GM19372 (cell line): ENCODE results near the gene NAGPA.

ENCODE experiments used
- ATAC-seq: cut with Tn5 transposase; IDR thresholded peaks from one replicate; pipeline ENCODE4 v1.9.1; 2021; ENCODE audit warnings: mild to moderate bottlenecking, low read depth, moderate library complexity; ENCODE audit not compliant: unreplicated experiment

NAGPA gene

DNA sequence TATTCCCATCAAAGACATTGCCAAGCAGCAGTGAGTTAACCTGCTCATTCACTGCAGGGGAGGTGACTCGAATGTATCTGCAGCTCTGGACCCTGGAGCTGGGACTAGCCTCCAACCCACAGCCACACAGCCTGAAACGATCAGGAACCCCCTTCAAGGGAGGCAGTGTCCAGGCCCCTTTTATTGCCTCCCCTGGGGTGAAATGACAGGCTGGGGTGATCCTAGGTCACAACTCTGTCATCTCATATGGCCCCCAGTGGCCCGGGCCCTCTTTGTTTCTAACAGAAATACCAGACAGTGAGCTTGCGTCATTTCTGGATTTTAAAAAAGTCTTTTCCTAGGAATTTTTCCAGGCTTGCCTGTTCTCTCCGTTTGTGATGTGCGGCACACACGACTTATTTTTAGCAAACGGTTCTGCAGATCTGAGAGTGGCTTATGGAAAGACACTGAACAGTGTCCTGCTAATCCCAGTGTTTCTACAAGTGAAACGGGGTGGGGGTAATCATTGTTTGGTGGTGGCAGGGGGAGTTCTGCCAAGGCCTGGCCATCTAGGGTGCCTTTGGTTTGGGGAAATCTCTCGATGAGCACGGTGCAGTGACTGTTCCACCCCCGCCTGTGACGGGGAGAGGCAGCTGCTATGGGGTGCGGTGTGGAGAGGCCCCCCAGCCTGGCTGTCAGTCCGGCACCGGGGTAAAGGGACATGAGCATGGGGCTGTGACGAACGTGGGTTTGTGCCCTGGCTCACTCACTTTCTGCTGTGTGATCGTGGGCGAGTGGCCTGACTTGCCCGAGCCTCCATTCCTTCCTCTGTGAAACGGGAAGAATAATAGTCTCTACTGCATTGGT, 27.2 kb downstream of the NAGPA start:
- no peak for ATAC-seq

DNA sequence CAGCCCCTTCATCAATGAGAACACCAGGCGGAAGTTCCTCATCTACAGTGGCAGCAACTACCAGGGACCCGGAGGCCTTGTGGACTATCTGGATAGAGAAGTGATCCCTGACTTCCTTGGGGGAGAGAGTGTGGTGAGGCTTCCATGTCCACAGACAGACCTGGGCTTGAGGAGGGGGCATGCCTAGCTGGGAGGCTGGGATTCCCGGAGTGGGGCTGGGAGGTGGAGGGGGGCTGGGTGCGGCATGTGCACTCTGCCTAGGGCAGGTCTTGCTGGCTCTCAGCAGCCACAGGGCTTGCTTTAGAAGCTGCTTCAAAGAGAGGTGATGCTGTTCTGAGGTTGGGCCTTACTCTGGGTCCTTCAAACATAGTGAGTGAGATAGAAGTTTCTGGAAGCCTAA, 27.8 kb downstream of the NAGPA start:
- ATAC-seq, result no peak

DNA sequence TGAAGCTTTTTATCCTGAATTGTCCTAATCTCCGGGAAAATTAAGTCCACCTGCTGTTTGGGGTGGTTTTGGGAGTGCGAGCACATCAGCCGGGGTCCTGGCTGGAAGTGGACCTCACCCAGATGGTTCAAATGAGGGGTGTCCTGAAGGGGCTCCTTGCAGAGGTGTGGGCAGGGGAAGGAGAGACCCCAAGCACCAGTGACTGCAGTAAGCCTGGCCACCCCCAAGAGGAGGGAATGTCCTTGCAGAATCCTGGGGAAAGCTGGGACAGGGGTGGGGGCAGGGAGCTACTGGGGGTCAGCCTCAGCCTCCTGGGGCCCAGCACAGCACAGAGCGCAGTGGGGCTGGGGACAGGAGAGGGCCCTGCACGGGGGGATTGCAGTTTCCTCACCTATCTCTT, 29.4 kb downstream of the NAGPA start:
- ATAC-seq, result no peak

DNA sequence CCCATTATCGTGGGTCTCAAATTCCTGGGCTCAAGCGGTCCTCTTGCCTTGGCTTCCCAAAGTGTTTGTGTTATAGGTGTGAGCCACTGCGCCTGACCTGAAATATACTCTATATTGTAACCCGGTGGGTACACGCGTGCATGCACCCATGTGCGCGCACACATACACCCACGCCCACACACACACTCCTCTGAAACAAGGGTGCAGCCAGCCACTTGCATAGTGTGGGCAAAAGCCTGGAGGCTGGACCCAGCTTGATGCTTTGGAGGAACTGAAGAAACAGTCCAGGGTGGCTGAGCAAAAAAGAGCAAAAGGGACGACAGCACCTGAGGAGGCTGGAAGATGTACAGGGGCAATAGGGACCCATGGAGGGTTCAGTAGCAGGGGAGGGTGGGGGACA, 29.9 kb downstream of the NAGPA start:
- no peak for ATAC-seq

DNA sequence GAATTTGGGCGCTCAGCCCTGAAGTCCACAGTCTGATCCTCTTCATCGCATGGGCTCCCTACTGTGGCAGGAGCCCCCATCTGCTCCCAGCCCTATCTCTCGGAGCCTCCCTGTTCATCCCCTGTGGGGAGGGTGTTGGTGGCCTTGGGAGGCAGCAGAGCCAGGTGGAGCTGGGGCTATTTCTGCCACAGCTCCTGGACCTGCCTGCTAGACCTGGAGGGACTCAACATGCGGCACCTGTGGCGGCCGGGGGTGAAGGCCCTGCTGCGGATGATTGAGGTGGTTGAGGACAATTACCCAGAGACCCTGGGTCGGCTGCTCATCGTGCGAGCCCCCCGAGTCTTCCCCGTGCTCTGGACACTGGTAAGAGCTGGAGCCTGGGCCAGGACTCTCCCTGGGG, 30.5 kb downstream of the NAGPA start:
- ATAC-seq, result no peak

DNA sequence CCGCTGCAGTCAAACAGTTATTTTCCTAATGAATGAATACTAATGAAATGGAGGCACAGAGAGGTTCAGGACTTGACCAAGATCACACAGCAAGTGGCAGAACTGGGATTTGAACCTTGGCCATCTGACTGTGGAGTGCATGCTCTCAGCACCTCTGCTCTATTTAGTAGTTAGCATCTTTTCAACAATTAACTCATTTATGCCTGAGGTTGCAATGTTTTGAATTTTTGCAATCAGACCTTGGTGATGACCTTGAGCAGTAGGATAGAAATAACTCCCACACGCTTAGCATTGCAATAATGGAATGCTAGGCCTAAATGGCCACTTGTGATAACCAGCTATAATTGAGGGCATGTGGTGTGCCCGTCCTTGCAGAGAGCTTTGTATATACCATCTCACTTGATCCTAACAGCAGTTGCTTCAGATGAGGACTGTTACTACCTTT, 31.0 kb downstream of the NAGPA start:
- ATAC-seq, result no peak

DNA sequence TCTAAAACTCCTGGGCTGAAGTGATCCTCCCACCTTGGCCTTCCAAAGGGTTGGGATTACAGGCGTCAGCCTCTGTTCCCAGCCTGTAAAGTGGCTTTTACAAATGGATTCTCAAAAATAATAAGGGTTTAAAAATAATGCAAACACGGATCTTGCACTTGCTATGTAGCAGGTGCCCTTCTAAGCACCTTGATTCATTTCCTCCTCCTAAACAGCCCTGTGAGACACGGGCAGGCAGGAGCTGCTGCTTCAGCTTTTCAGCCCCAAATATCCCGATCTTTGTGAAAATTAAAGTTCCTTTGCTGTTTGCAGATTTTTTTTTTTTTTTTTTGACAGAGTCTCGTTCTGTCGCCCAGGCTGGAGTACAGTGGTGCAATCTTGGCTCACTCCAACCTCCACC, 31.7 kb downstream of the NAGPA start:
- no peak for ATAC-seq

DNA sequence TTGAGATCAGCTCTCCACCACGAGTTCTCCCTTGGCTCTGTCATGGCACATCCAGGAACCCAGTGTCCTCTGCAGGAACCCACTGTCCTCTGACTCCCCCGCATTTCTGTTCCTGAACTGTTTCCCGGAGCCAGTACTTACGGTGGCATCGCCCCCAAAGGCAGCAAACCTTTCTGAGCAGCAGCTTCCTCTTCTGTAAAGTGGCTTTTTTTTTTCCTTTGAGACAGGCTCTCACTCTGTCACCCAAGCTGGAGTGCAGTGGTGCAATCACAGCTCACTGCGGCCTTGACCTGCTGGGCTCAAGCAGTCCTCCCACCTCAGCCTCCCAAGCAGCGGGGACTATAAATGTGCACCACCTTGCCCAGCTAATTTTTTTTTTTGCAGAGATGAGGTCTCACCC, 32.2 kb downstream of the NAGPA start:
- ATAC-seq, result no peak

DNA sequence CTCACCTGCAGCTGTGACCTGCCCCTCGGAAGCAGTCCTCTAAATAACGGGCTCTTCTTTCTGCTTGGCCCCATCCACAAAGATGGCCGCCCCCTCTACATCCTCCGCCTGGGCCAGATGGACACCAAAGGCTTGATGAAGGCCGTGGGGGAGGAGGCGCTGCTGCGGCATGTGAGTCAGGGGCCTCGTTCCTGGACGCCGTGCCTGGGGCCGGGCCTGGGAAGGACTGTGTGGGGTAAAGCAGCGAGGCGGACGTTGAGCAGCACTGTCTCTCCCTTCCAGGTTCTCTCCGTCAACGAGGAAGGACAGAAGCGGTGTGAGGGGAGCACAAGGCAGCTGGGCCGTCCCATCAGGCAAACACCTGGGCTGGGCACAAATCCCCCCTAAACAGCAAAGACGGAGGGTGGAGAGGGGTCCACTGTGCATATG, 33.1 kb downstream of the NAGPA start:
- no peak for ATAC-seq

DNA sequence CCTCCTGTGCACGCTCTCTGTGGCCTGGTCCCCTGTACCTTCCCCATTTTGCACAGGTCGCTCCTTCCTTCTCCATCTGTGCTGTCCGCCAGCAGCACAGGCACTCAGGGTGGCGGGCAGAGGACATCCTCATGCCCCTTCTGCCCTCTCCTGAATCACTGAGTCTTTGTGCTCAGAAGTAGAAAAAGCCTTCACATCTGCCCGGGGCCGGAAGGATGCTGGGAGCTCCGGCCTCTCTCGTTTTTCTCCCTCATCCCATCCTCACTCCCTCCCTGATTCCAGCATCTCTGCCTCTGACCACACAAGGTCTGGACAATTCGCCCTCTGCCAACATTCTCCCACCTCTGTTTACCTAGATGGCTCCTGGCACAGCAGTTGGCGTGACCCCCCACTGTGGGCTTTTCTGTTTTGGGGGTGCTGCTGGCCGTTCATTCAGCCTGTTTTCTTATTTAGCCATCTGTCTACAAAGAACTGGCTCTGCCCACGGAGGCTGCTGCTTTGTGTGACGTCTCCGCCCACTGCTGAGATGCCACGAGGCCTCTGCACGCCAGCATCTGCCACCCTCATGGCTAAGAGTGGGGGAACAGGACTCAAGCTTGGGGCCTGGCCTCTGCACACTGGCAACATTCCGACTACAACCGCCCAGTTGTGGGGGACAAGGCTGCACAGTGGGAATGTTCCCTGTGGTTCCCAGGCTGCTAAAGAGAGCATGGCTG, 38.9 kb downstream of the NAGPA start:
- no peak for ATAC-seq

DNA sequence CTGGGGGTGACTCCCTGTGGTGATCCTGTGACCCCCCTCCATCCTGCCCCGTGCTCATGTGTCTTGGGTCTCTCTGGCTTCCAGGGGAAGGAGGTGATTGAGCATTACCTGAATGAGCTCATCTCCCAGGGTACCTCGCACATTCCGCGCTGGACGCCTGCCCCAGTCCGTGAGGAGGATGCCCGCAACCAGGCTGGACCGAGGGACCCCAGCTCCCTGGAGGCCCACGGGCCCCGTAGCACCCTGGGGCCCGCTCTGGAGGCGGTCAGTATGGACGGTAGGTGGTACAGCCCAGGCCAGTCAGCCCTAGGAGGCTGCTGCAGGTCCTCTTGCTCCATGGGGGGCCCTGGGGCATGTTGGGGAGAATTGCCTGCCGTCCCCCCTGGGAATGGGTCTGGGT, 42.0 kb downstream of the NAGPA start:
- ATAC-seq, result no peak

DNA sequence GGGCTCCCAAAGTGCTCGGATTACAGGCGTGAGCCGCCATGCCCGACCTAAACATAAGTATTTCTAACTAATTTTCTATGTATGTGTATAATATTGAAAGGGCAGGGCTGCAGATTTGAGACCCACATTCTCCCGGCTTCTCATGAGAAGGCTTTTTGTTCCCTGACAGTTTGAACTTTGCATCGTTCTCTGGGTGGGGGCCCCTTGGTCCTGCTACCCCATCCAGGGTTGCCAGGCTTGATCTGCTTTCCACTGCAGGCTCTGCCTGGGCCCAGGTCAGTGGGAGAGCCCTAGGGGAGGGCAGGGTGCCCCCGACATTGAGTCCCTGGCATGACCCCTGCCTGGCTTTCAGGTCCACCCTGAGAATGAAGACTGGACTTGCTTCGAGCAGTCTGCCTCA, 43.3 kb downstream of the NAGPA start:
- ATAC-seq, result no peak

DNA sequence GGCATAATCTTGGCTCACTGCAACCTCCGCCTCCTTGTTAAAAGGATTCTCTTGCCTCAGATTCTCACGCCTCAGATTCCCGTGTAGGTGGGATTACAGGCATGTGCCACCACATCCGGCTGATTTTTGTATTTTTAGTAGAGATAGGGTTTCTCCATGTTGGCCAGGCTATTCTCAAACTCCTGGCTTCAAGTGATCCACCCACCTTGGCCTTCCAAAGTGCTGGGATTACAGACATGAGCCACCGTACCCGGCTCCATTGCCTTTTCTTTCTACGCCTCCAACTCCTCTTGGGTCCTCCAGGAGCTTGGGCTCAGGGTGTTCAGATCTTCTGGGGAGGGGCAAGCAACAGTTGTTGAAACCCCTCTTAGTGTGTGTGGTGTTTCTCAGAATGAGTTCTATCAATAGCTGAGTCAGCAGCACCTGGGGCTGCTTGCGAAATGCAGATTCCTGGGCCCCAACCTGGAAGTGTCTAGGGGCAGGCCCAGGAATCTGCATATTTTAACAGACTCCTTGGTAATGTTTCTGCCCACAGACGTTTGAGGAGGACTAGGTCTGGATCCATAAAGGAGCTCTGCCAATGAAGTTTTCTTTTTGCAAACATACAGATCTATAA, 44.2 kb downstream of the NAGPA start:
- no peak for ATAC-seq

DNA sequence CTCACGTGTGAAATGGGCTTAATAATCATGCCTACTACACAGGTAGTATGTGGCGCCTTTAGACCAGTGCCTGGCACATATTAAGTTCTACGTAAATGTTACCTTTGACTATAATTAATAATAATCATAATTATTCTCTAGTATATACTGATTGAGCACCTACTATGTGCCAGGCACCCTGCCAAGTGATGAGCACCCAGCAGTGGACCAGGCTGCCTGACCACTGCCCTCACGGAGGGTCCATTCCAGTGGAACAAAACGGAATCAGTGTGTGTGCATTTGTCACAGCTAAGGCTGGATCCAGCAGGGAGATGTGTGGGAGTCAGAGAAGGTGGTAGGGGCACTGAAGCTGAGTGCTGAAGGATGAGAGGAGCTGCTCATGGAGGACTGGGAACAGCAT, 45.1 kb downstream of the NAGPA start:
- no peak for ATAC-seq

DNA sequence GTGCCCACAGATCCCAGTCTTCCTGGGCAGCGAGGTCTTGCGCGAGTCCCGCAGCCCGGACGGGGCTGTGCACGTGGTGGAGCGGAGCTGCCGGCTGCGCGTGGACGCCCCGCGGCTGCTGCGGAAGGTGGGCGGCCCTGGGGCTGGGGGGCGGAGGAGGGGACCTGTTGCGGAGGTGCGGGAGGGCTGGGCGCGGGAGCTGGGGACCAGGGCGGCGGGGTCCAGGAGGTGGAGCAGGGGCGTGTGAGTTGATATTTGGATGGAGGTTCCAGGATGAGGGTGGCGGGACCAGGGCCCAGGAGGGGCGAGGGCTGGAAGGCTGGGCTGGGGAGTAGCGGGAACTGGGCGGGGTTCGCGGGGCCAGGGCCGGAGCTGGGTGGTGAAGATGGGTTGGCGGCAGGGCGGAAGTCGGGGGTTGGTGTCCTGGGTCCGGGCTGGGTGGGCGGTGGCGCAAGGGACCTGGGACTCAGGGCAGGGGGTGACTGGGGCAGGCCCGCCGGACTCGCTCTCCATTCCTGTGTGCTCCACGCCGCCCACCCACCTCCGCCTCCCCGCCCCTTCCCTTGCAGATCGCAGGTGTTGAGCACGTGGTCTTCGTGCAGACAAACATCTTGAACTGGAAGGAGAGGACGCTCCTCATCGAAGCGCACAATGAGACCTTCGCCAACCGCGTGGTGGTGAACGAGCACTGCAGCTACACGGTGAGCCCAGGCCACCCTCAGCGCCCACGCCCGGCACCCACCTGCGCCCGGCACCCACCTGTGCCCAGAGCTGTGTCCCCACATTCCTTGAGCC, 46.0 kb downstream of the NAGPA start:
- ATAC-seq, result no peak

DNA sequence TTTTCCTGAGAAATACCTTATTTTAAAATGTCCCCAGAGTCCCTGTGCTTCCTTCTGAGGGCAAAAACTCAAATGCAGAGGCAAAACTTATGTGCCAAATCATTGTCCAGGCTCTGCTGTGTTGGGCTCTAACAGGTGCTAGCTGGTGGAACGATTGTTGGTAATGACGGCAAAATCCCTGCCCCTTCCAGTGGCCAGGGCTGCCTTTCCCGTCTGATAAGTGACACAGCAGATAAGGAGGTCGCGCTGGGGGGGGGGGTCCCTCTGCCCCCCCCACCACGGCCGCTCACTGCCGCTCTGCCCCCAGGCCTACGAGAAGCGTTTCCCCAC, 46.5 kb downstream of the NAGPA start:
- no peak for ATAC-seq

DNA sequence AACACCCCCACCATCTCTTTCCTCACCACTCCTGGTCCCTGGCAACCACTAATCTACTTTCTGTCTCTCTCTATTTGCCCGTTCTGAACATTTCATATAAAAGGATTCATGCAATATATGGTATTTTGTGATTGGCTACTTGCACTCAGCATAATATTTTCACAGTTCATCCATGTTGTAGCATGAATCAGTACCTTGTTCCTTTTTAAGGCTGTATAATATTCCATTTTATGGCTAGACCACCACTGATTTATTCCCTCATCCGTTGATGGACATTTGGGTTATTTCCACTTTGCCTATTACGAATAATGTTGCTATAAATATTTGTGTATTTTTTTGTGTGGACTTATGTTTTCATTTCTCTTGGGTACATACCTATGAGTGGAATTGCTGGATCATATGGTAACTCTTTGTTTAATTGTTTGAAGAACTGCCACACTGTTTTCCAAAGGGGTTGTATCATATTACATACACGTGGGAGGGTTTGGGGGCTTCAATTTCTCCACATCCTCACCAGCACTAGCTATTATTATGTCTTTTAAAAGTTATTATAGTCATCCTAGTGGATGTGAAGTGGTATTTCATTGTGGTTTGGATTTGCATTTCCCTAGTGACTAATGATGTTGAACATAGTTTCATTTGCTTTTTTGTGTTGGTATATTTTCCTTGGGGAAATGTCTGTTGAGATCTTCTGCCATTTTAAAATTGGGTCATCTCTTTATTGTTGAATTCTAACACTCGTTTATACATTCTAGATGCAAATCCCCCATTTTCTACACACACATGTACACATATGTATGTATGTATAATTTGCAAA, 49.4 kb downstream of the NAGPA start:
- ATAC-seq, result no peak

DNA sequence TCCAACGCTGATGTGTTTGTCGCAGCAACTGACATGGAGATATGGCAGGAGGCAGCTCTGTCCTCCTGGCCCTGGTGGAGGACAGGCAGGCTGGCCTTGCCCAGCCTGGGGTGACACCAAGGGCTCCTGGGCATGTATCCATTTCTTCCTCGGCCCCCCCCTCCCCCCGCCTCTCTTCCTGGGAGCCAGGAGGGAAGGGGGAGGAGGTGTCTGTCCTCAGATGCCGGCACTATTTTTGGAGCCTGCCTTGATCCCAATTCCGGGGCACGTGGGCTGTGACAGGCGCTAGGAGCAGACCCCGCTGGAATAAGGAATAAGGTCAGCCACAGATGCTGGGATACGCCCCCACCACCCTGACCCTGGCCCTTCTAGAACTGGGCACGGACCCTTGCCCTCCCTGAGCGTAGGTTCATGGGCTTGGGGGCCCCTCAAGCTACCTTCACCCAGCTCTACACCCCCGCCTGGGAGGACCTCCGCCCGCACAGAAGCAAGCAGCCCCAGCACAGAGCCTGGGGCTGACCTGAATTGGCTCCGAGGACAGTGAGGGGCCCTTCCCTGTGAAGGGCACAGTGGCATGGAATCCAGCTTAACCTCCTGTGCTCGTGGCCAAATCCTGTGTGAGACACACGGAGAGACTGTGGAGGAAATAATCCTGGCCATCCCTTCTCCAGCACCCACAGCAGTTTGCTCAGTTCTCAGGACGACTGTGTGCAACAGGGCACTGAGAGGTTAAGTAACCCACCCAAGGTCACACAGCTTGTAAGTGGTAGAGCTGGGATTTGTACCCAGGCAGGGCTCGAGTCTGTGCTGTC, 51.5 kb downstream of the NAGPA start:
- ATAC-seq, result no peak

DNA sequence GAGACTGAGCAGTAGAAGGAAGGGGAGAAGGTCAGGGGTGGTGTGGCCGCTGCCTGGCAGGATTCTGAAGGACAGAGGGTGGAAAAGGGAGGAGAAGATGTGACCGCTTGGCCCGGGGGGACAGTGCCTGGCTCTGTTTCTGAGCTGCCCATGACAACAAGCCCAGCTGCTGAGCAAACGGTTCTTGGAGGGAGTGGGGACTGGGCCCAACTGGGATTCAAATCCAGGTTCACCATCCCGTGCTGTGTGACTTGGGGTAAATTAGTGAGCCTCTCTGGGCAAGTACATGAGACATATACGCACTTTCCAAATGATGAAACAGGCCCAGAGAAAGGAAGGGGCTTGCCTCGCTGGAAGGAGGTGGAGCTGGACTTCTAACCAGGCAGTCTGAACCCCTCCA, 52.3 kb downstream of the NAGPA start:
- ATAC-seq, result no peak
